Lower lobe of right lung (tissue), 2 donors: ENCODE data around the gene URB1. TPM values are rescaled to one million over a fixed set of nuclear protein-coding genes. Genes with fewer than 3 reads are reported as not detected.

ENCODE experiments used
- ATAC-seq, 2 donors: fragments of 200-7000 bp; cut with Tn5 transposase; one replicate each; pipeline ENCODE4 v1.9.1; 2020 to 2022; ENCODE audit warnings: mild to moderate bottlenecking in 2 of 2, moderate library complexity in 2 of 2
- DNase-seq: peaks from one replicate; pipeline ENCODE4 v3.0.0-alpha.2; 2020
- H3K27ac ChIP-seq: fragments of 200-600 bp; one replicate; pipeline ENCODE4 v1.8.0; 2022
- H3K27me3 ChIP-seq: fragments of 200-600 bp; one replicate; pipeline ENCODE4 v1.8.0; 2022; ENCODE audit warnings: low read depth
- H3K36me3 ChIP-seq: fragments of 200-600 bp; one replicate; pipeline ENCODE4 v1.8.0; 2022; ENCODE audit warnings: mild to moderate bottlenecking
- H3K4me1 ChIP-seq: fragments of 200-600 bp; one replicate; pipeline ENCODE4 v1.8.0; 2022
- H3K4me3 ChIP-seq: fragments of 200-600 bp; one replicate; pipeline ENCODE4 v1.8.0; 2022; ENCODE audit warnings: mild to moderate bottlenecking
- H3K9me3 ChIP-seq: fragments of 200-600 bp; one replicate; pipeline ENCODE4 v1.8.0; 2022
- intact Hi-C: fragments of 100-400 bp; cut with DNase I; formaldehyde crosslinking; loops from one replicate; pipeline ENCODE4 v1.11.0; 2022
- total RNA-seq: library from RNA; stranded (reverse); fragmentation: NEBNext Ultra II Directional; extraction: Animal tissue kit (Norgen Biotek cat#: 25700); gene quantifications from one replicate; pipeline ENCODE4 v1.2.1, GENCODE V29; 2021
- TF ChIP-seq, protein P1 (sequence below): fragments of 200-600 bp; IDR thresholded peaks from one replicate; pipeline ENCODE4 v1.8.0; 2022; ENCODE audit warnings: antibody characterized with exemption, mild to moderate bottlenecking
- donor health status: DM: no; HTN: yes; CAD: no; lungs with severe emphysema.

URB1 gene
- total RNA-seq, 1 donor from 2014 or later = 10.3 TPM

DNA sequence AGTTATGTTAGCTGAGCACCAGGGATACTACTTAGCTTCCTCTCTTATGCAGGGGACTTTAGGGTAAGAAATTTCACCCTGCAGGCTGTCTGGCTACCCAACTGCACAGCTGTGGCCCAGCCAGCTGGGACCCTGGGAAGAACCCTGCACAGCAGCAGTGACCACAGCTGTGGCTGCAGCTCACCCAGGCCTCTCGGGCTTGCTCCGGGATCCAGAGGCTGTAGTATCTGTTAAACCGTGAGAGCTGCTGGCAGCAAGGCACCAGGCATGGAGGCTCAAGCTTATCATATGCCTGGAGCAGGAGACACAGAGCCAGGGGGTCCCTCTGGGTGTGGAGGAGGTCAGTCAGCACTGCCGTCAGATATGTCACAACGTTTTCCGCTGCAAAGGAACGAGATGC lies 40.3 kb downstream of the URB1 start:
- Histone ChIP-seq H3K27me3 (no peaks in the 10 kb centered on the region), H3K36me3 (peaks cover 100% of the 10 kb centered on the region), H3K27ac (no peak overlapping the region), H3K9me3 (no peaks in the 10 kb centered on the region), H3K4me3 (no peak overlapping the region), H3K4me1 (no peaks in the 10 kb centered on the region)
- intact Hi-C loops = no loop called here
- DNase-seq (no peak), ATAC-seq (no peak)
- TF ChIP-seq, protein P1, sequence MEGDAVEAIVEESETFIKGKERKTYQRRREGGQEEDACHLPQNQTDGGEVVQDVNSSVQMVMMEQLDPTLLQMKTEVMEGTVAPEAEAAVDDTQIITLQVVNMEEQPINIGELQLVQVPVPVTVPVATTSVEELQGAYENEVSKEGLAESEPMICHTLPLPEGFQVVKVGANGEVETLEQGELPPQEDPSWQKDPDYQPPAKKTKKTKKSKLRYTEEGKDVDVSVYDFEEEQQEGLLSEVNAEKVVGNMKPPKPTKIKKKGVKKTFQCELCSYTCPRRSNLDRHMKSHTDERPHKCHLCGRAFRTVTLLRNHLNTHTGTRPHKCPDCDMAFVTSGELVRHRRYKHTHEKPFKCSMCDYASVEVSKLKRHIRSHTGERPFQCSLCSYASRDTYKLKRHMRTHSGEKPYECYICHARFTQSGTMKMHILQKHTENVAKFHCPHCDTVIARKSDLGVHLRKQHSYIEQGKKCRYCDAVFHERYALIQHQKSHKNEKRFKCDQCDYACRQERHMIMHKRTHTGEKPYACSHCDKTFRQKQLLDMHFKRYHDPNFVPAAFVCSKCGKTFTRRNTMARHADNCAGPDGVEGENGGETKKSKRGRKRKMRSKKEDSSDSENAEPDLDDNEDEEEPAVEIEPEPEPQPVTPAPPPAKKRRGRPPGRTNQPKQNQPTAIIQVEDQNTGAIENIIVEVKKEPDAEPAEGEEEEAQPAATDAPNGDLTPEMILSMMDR = no peak

DNA sequence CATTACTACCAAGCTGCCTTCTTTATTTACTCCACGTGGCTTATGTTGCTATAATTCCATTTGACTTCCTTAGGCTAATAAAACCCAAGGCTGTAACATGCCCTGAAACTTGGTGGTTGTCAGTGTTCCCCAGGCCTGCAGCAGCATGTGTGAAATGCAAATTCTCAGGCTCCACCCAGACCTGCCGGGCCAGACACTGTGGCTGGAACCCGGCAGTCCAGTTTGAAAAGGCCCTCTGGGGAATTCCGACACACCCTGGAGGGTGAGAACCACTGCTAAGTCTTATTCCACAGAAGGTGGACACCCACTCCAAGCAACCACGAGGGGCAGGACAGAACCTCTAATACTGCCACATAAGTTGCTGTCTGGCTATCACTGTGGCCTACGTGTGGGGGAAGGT lies 41.4 kb downstream of the URB1 start:
- peak in 1 of 2 donors; percentile 41 for ATAC-seq
- Histone ChIP-seq H3K27ac (no peak overlapping the region), H3K9me3 (no peaks in the 10 kb centered on the region), H3K4me3 (no peak overlapping the region), H3K27me3 (no peaks in the 10 kb centered on the region), H3K36me3 (peaks cover 100% of the 10 kb centered on the region), H3K4me1 (no peaks in the 10 kb centered on the region)
- TF ChIP-seq, protein P1 = no peak
- intact Hi-C loops = no loop called here
- no peak for DNase-seq

DNA sequence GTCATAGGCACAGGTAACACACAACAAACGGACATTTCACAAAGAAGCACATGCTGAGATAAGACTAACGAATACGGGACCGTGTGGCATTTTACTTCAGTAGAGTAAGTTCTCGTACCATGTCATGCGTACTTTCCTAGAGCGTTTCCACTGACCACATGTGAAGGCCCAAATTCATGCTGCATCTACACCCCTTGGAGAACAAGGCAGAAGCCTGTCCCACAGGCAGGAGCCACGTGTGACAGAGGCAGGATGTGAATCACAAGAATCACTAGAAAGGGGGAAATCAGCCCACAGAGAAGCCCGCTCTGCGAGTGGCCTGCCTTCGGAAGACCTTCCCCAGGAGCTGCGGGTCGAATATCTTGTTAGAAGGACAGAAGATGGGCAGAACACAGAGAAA lies 41.8 kb downstream of the URB1 start:
- no peak for ATAC-seq
- Histone ChIP-seq H3K36me3 (peaks cover 100% of the 10 kb centered on the region), H3K27ac (no peak overlapping the region), H3K9me3 (no peaks in the 10 kb centered on the region), H3K4me3 (no peak overlapping the region), H3K4me1 (no peaks in the 10 kb centered on the region), H3K27me3 (no peaks in the 10 kb centered on the region)
- intact Hi-C loops = no loop called here
- TF ChIP-seq, protein P1 = no peak
- no peak for DNase-seq

DNA sequence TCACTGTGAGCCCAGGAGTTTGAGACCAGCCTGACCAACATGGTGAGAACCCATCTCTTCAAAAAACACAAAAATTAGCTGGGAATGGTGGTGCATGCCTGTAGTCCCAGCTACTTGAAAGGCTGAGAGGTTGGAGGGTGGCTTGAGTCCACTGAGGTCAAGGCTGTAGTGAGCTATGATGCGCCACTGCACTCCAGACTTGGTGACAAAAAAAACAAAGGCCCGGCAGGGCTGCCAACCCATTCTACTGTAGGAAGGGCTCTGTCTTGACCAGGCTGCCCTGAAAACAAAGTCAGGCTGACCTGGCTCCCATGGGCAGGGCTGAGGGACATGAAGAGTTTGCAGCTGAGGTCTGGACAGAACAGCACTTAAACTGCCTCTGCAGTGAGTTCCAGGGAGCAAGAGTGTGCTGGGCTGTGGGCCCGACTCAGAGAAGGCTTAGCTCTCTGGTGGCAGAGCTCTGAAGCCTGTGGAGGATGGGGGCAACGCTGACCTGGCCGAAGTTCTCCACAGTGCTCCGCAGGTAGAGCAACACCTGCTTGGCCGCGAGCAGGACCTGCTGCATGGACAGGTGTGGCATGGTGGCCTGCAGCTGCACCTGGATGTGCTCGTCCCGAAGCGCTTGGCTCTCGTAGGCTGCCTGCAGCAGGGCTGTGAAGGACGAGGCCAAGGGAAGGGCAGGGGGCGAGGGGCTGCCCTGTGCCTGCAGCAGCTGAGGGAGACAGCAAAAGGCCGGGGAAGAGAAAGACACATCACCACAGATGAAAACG lies 42.4 kb downstream of the URB1 start:
- ATAC-seq = no peak
- Histone ChIP-seq H3K4me3 (no peak overlapping the region), H3K9me3 (no peaks in the 10 kb centered on the region)

DNA sequence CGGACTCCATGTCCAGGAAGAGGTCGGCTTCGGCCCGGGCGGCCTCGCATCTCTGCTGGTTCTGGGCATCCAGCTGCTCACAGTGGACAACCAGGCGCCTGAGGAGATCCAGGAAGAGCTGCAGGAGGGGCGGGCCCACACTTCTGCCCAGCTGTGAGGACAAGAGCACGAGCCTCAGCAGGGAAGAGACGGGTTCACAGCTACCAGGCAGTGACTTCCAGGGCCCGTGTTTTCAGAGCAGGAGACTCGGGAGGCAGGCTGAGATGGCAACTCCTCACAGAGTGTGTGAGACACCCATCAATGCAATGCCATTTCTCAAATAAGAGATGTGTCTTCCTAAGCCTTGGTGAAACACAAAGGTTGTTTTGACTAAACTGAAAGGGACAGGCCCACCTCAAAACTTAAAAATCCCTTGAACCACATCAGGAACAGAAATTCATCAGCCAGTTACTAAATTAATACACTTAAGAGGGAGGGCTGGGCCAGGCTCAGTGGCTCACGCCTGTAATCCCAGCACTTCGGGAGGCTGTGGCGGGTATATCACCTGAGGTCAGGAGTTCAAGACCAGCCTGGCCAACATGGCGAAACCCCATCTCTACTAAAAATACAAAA lies 43.4 kb downstream of the URB1 start:
- no peaks in the 10 kb centered on the region for H3K4me1 ChIP-seq
- H3K36me3 ChIP-seq = peaks cover 100% of the 10 kb centered on the region
- ATAC-seq (no peak), DNase-seq (no peak)
- H3K27me3 ChIP-seq = no peaks in the 10 kb centered on the region
- TF ChIP-seq, protein P1 = no peak
- intact Hi-C loops = no loop called here
- no peak overlapping the region for H3K27ac ChIP-seq
- no peak overlapping the region for H3K4me3 ChIP-seq
- H3K9me3 ChIP-seq = peaks cover 2% of the 10 kb centered on the region

More for the DNA sequence above, 42.4 kb downstream of the URB1 start:
- Histone ChIP-seq H3K27me3 (no peaks in the 10 kb centered on the region), H3K27ac (no peak overlapping the region), H3K36me3 (peaks cover 100% of the 10 kb centered on the region), H3K4me1 (no peaks in the 10 kb centered on the region)
- no peak for DNase-seq
- TF ChIP-seq, protein P1 = no peak
- intact Hi-C loops = no loop called here
